Measurements from ENCODE around the gene C1orf159.
"Not testable (repeated sequence)": the region's sequence is repeated elsewhere in the genome, so short reads cannot be mapped to it uniquely, and the experiment has no call there.

Gene C1orf159

GRCh38 chr1:1116701-1117468, 996 bp upstream of the C1orf159 start:
- no peak for DNase-seq

- DNase-seq, result no peak
Observed at GRCh38 chr1:1115136-1115785, 628 bp downstream of the C1orf159 start.

- DNase-seq, result no peak
Observed at GRCh38 chr1:1114431-1114830, 1.5 kb downstream of the C1orf159 start.

- no peak for DNase-seq
Observed at GRCh38 chr1:1112237-1112985, 3.5 kb downstream of the C1orf159 start.

- DNase-seq, result no peak
Observed at GRCh38 chr1:1111516-1112236, 4.2 kb downstream of the C1orf159 start.

- DNase-seq, result no peak
Observed at GRCh38 chr1:1110561-1110971, 5.3 kb downstream of the C1orf159 start.

- DNase-seq, result no peak
Observed at GRCh38 chr1:1109743-1110142, 6.1 kb downstream of the C1orf159 start.

GRCh38 chr1:1106510-1107221, 9.2 kb downstream of the C1orf159 start:
- DNase-seq, result no peak

- DNase-seq, result not testable (repeated sequence)
Observed at GRCh38 chr1:1104152-1104551, 11.7 kb downstream of the C1orf159 start.

- DNase-seq, result no peak
Observed at GRCh38 chr1:1101503-1101902, 14.4 kb downstream of the C1orf159 start.

- DNase-seq, result no peak
Observed at GRCh38 chr1:1100296-1100695, 15.6 kb downstream of the C1orf159 start.

- DNase-seq, result no peak
Observed at GRCh38 chr1:1099506-1100183, 16.2 kb downstream of the C1orf159 start.

- DNase-seq, result no peak
Observed at GRCh38 chr1:1098681-1099421, 17.0 kb downstream of the C1orf159 start.

- DNase-seq, result not testable (repeated sequence)
Observed at GRCh38 chr1:1096136-1096535, 19.8 kb downstream of the C1orf159 start.

GRCh38 chr1:1094981-1095380, 20.9 kb downstream of the C1orf159 start:
- DNase-seq, result no peak

- DNase-seq, result no peak
Observed at GRCh38 chr1:1093610-1093943, 22.3 kb downstream of the C1orf159 start.

- no peak for DNase-seq
Observed at GRCh38 chr1:1092894-1093609, 22.8 kb downstream of the C1orf159 start.

- DNase-seq, result no peak
Observed at GRCh38 chr1:1092149-1092855, 23.6 kb downstream of the C1orf159 start.

GRCh38 chr1:1091344-1092148, 24.3 kb downstream of the C1orf159 start:
- DNase-seq, result no peak

All from NCI-H1417 treated with DMSO at 0.1 percent for 48 hours (cell line).